Fibroblast of the aortic adventitia (primary cell): Measurements from ENCODE around the gene ANTKMT. TPM values are rescaled to one million over a fixed set of nuclear protein-coding genes. Genes with fewer than 3 reads are reported as not detected.

ENCODE experiments used
- DNase-seq: peaks from one replicate; pipeline ENCODE4 v3.0.0-alpha.2; 2010; ENCODE audit warnings: low read depth
- H3K4me3 ChIP-seq: 2 replicates; pipeline ENCODE4 v1.5.1; 2011; ENCODE audit warnings: low read depth, mild to moderate bottlenecking, control low read depth, low read length, moderate library complexity
- CTCF ChIP-seq: IDR thresholded peaks from 2 replicates; pipeline ENCODE4 v1.5.1; 2011; ENCODE audit warnings: mild to moderate bottlenecking, low read length, control low read depth, inconsistent platforms; ENCODE audit not compliant: insufficient read depth
- total RNA-seq: library from RNA; depleted of rRNA; stranded (reverse); fragments of >200 nt; gene quantifications from 2 replicates; pipeline ENCODE4 v1.2.3, GENCODE V29; 2012; ENCODE audit warnings: low replicate concordance

ANTKMT gene
- total RNA-seq, 1 donor, result 21.8 TPM

- TF ChIP-seq CTCF, result no peak
- DNase-seq, result no peak
- no peak overlapping the region for H3K4me3 ChIP-seq
These were observed 2.1 kb downstream of the ANTKMT start for GRCh38 chr16:722835-723633.

GRCh38 chr16:723695-724094, 2.7 kb downstream of the ANTKMT start:
- DNase-seq, result no peak
- no peak for TF ChIP-seq CTCF
- no peak overlapping the region for H3K4me3 ChIP-seq

- TF ChIP-seq CTCF, result no peak
- no peak for DNase-seq
- H3K4me3 ChIP-seq, result no peak overlapping the region
These were observed 3.5 kb downstream of the ANTKMT start for GRCh38 chr16:724188-725040.

DNA sequence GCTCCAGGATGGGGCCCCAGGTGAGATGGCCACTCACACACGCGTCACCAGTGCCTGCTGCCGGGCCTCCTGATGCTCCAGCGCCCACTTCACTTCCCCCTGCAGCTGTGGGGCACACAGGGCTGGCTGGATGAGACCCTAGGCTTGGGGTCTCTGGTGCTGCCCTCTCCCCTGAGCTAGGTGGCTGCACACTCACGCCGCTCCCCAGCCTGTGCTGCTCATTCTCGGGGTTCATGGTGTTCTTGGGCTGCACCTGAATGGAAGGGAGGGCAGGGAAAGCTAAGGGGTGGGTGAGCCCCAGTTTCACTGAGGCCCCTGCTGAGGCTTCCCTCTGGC, 4.1 kb downstream of the ANTKMT start:
- no peak for TF ChIP-seq CTCF
- no peak for DNase-seq
- H3K4me3 ChIP-seq, result no peak overlapping the region

DNA sequence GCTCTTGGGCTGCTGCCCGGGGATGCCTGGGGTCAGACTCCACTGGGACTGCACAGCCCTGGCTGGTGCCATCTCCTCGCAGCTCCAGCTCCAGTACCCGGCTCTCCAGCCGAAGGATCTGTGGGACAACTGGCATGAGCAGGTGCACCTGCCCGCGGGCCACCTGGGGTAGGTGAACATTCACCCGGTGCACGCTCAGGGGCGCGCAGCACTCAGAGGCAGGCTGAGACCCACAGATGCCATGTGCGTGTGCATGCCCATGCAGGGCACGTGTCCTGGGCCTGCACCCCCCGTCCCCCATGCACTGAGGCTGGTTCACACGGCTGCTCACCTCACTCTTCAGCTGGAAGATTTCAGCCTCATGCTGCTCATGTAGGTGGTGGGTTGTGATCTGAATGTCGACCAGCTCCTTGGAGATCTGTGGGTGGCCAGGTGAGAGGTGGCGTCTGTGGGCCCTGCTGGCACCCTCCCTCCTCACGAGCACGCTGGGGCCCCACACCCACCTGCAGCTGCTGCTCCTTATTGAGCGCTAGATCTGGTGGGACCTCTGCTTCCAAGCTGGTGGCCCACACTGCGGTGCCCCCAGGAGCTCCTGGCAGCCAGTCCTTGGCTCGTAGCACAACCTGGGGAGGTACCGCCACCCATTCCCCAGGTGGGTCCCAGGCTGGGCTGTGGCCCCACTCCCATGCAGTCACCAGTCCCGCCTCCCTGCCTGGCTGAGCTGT, 4.7 kb downstream of the ANTKMT start:
- no peak overlapping the region for H3K4me3 ChIP-seq
- TF ChIP-seq CTCF, result no peak
- no peak for DNase-seq

GRCh38 chr16:726188-726437, 5.2 kb downstream of the ANTKMT start:
- no peak for TF ChIP-seq CTCF
- no peak overlapping the region for H3K4me3 ChIP-seq
- DNase-seq, result no peak
